IMR-90 (cell line): ENCODE data around the gene FGGY. TPM values are rescaled to one million over a fixed set of nuclear protein-coding genes. Genes with fewer than 3 reads are reported as not detected.
"Not testable (repeated sequence)": the region's sequence is repeated elsewhere in the genome, so short reads cannot be mapped to it uniquely, and the experiment has no call there.

ENCODE experiments used
- ATAC-seq: fragments of 200-7000 bp; cut with Tn5 transposase; 2 replicates; pipeline ENCODE4 v1.9.1; 2020; ENCODE audit warnings: low read depth, mild to moderate bottlenecking, moderate library complexity
- BruUV-seq: library from RNA; stranded (reverse); fragments of 400-500 nt; replicated peaks from 2 replicates; lab custom pipeline; 2021; lab: Mats Ljungman, UMichigan
- CTCF ChIA-PET: fragments of 300-600 bp; formaldehyde crosslinking; extraction: SDS; loops from one replicate; lab custom pipeline; 2021; ENCODE audit warnings: antibody characterized with exemption; lab: Yijun Ruan, JAX
- POLR2A ChIA-PET: fragments of 300-600 bp; sonication (Branson Sonifier 250); formaldehyde crosslinking; loops from one replicate; lab custom pipeline; 2022; ENCODE audit warnings: antibody characterized with exemption; ENCODE audit not compliant: unreplicated experiment; lab: Charles Lee
- DNase-seq: peaks from one replicate; pipeline ENCODE4 v3.0.0; 2013
- H2AFZ ChIP-seq: replicated peaks from 2 replicates; pipeline ENCODE3; 2013; ENCODE audit warnings: low read length, mild to moderate bottlenecking; ENCODE audit not compliant: poor library complexity
- H2AK5ac ChIP-seq: 2 replicates; pipeline ENCODE4 v1.6.1; 2013; ENCODE audit warnings: low read depth, low read length, inconsistent platforms
- H2AK9ac ChIP-seq: replicated peaks from 2 replicates; pipeline ENCODE3; 2013; ENCODE audit warnings: mild to moderate bottlenecking, low read depth, low read length, moderate library complexity; ENCODE audit not compliant: poor library complexity
- H2BK120ac ChIP-seq: 2 replicates; pipeline ENCODE4 v1.6.1; 2013; ENCODE audit warnings: low read depth, low read length, inconsistent platforms
- H2BK15ac ChIP-seq: 3 replicates; pipeline ENCODE4 v1.6.1; 2013; ENCODE audit warnings: low read depth, low read length, inconsistent platforms
- H2BK20ac ChIP-seq: 2 replicates; pipeline ENCODE4 v1.6.1; 2013; ENCODE audit warnings: low read depth, mild to moderate bottlenecking, inconsistent platforms, low read length, moderate library complexity
- H2BK5ac ChIP-seq: 2 replicates; pipeline ENCODE4 v1.6.1; 2013; ENCODE audit warnings: mild to moderate bottlenecking, low read depth, low read length, inconsistent platforms; ENCODE audit not compliant: poor library complexity, severe bottlenecking
- H3K14ac ChIP-seq: replicated peaks from 2 replicates; pipeline ENCODE4 v1.6.1; 2013; ENCODE audit warnings: low read depth, low read length, inconsistent platforms
- H3K18ac ChIP-seq: 2 replicates; pipeline ENCODE4 v1.6.1; 2013; ENCODE audit warnings: low read depth, low read length, control low read depth
- H3K23ac ChIP-seq: 2 replicates; pipeline ENCODE4 v1.6.1; 2013; ENCODE audit warnings: low read depth, low read length, inconsistent platforms
- H3K27ac ChIP-seq: 2 replicates; pipeline ENCODE4 v1.5.1; 2013; ENCODE audit warnings: mild to moderate bottlenecking, control low read depth, low read length; ENCODE audit not compliant: insufficient read depth
- H3K27me3 ChIP-seq: 2 replicates; pipeline ENCODE4 v1.6.1; 2013; ENCODE audit warnings: low read length; ENCODE audit not compliant: control insufficient read depth, insufficient read depth
- H3K36me3 ChIP-seq: 2 replicates; pipeline ENCODE4 v1.6.1; 2013; ENCODE audit warnings: low read length, mixed read lengths; ENCODE audit not compliant: control insufficient read depth, insufficient read depth
- H3K4ac ChIP-seq: 2 replicates; pipeline ENCODE4 v1.6.1; 2013; ENCODE audit warnings: low read depth, low read length, inconsistent platforms
- H3K4me1 ChIP-seq: 2 replicates; pipeline ENCODE4 v1.6.1; 2013; ENCODE audit warnings: low read length, mixed read lengths; ENCODE audit not compliant: control insufficient read depth, insufficient read depth
- H3K4me2 ChIP-seq: 2 replicates; pipeline ENCODE4 v1.6.1; 2013; ENCODE audit warnings: low read depth, mild to moderate bottlenecking, control low read depth, low read length, moderate library complexity
- H3K4me3 ChIP-seq: 2 replicates; pipeline ENCODE4 v1.5.1; 2013; ENCODE audit warnings: low read depth, mild to moderate bottlenecking, control low read depth, low read length, moderate library complexity; ENCODE audit not compliant: insufficient read depth
- H3K56ac ChIP-seq: 2 replicates; pipeline ENCODE4 v1.6.1; 2013; ENCODE audit warnings: low read length, inconsistent platforms; ENCODE audit not compliant: insufficient read depth; ENCODE audit errors: extremely low read depth
- H3K79me1 ChIP-seq, 2 experiments: 2 replicates each; pipeline ENCODE4 v1.6.1; 2013; ENCODE audit warnings: low read length in 2 of 2, inconsistent platforms in 1 of 2, low read depth in 1 of 2
- H3K9ac ChIP-seq: 2 replicates; pipeline ENCODE4 v1.6.1; 2013; ENCODE audit warnings: low read depth, low read length, control low read depth
- H3K9me1 ChIP-seq: 2 replicates; pipeline ENCODE4 v1.6.1; 2013; ENCODE audit warnings: low read length, inconsistent platforms; ENCODE audit not compliant: insufficient read depth
- H3K9me3 ChIP-seq: 2 replicates; pipeline ENCODE4 v1.6.1; 2013; ENCODE audit warnings: low read length; ENCODE audit not compliant: control insufficient read depth, insufficient read depth
- H4K20me1 ChIP-seq: 2 replicates; pipeline ENCODE4 v1.6.1; 2013; ENCODE audit warnings: low read length, inconsistent platforms; ENCODE audit not compliant: insufficient read depth
- H4K5ac ChIP-seq: 2 replicates; pipeline ENCODE4 v1.6.1; 2013; ENCODE audit warnings: mild to moderate bottlenecking, low read depth, low read length, control low read depth
- H4K8ac ChIP-seq, 2 experiments: 2 replicates each; pipeline ENCODE4 v1.6.1; 2013; ENCODE audit warnings: low read depth in 2 of 2, low read length in 2 of 2, control low read depth in 1 of 2, inconsistent platforms in 1 of 2
- H4K91ac ChIP-seq: 2 replicates; pipeline ENCODE4 v1.6.1; 2013; ENCODE audit warnings: low read depth, low read length, inconsistent platforms; ENCODE audit not compliant: insufficient read depth
- POLR2A ChIP-seq: IDR thresholded peaks from 2 replicates; pipeline ENCODE4 v1.6.1; 2012; ENCODE audit warnings: mild to moderate bottlenecking, low read depth, low read length
- RAD21 ChIP-seq: IDR thresholded peaks from 2 replicates; pipeline ENCODE4 v1.6.1; 2012; ENCODE audit warnings: low read length, improper control_type of control experiment
- WGBS, 2 experiments: methylation state at CpG; one replicate each; pipeline versions ENCODE4 v1.1.5 to v1.1.7; 2013; ENCODE audit warnings: missing lambda C conversion rate in 2 of 2; ENCODE audit not compliant: insufficient read length in 1 of 2; ENCODE audit errors: extremely low coverage in 2 of 2; 5-methylcytosine and 5-hydroxymethylcytosine counted together
- dilution Hi-C: fragments of 300-500 bp; cut with HindIII; formaldehyde crosslinking; loops from one replicate; pipeline ENCODE4 v1.14.3; 2018; ENCODE audit warnings: low sequenced_read_pairs; ENCODE audit not compliant: unreplicated experiment
- in situ Hi-C: fragments of 300-500 bp; cut with MboI; formaldehyde crosslinking; loops from 3 replicates; pipeline ENCODE4 v1.14.3; 2019; ENCODE audit warnings: low sequenced_read_pairs, inconsistent platforms, mixed read lengths
- intact Hi-C: fragments of 100-400 bp; cut with micrococcal nuclease; formaldehyde crosslinking; loops from 2 replicates; pipeline ENCODE4 v1.10.0; 2022
- polyA plus RNA-seq, 3 experiments: library from polyadenylated mRNA; depleted of rRNA; stranded (reverse); fragments of >200 nt; gene quantifications; 2 replicates each; pipeline ENCODE4 v1.2.3, GENCODE V29; 2012; ENCODE audit warnings: low replicate concordance in 1 of 3
- total RNA-seq: library from RNA; depleted of rRNA; stranded (reverse); fragments of >200 nt; gene quantifications from 2 replicates; pipeline ENCODE4 v1.2.3, GENCODE V29; 2012
- TF ChIP-seq, protein P1 (sequence below): conservative IDR thresholded peaks from 2 replicates; pipeline ENCODE4 v1.5.1; 2012; ENCODE audit warnings: mild to moderate bottlenecking, low read depth, low read length, improper control_type of control experiment

Gene FGGY
- total and polyA plus RNA-seq, 2 of the 4 experiments (the other 2 are of a cell fraction): 5.6 to 14.0 TPM

DNA sequence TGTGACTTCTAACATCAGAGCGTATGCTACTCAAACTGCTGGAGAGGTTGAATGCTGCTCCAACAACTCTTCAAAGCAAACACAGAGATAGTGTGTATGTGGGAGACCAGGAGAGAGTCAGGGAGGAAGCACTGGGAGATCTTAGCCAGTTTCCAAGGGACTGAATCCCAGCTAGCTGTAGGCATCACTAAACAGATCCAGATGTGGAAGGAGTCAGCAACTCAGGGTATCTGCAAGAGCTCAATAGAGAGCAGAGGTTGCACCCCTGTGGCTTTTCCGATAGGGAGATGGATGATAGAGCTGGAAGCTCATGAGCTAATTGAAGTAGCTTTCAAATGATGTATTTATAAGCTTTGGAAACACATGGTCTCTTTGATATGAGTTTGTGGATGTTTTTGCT is 349.0 kb downstream of the FGGY start:
- Histone ChIP-seq H2BK120ac (no peak overlapping the region), H3K56ac (no peak overlapping the region), H3K14ac (no peak overlapping the region), H3K4me2 (no peak overlapping the region), H3K4ac (no peak overlapping the region), H3K9me1 (no peaks in the 10 kb centered on the region), H3K79me1 (no peaks in the 10 kb centered on the region), H4K8ac (no peak overlapping the region), H3K23ac (no peak overlapping the region), H2AK9ac (no peak overlapping the region), H4K91ac (no peak overlapping the region), H2BK5ac (no peak overlapping the region), H2AFZ (no peak overlapping the region), H2AK5ac (no peak overlapping the region), H3K4me3 (no peak overlapping the region), H2BK15ac (no peak overlapping the region), H3K9me3 (no peaks in the 10 kb centered on the region), H3K4me1 (no peaks in the 10 kb centered on the region), H4K5ac (no peak overlapping the region), H3K27ac (no peak overlapping the region), H3K36me3 (no peaks in the 10 kb centered on the region), H3K18ac (no peak overlapping the region), H2BK20ac (no peak overlapping the region), H3K9ac (no peak overlapping the region), H4K20me1 (no peaks in the 10 kb centered on the region), H3K27me3 (no peaks in the 10 kb centered on the region)
- no TSS peak for BruUV-seq
- TF ChIP-seq POLR2A (no peak), RAD21 (no peak)
- TF ChIP-seq, protein P1, sequence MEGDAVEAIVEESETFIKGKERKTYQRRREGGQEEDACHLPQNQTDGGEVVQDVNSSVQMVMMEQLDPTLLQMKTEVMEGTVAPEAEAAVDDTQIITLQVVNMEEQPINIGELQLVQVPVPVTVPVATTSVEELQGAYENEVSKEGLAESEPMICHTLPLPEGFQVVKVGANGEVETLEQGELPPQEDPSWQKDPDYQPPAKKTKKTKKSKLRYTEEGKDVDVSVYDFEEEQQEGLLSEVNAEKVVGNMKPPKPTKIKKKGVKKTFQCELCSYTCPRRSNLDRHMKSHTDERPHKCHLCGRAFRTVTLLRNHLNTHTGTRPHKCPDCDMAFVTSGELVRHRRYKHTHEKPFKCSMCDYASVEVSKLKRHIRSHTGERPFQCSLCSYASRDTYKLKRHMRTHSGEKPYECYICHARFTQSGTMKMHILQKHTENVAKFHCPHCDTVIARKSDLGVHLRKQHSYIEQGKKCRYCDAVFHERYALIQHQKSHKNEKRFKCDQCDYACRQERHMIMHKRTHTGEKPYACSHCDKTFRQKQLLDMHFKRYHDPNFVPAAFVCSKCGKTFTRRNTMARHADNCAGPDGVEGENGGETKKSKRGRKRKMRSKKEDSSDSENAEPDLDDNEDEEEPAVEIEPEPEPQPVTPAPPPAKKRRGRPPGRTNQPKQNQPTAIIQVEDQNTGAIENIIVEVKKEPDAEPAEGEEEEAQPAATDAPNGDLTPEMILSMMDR: no peak
- POLR2A ChIA-PET: no interaction called here
- no CpG with 5 or more reads among the region's 2 CpGs for WGBS, 2 experiments
- in situ Hi-C loops (no loop called here), intact Hi-C loops (no loop called here), dilution Hi-C loops (no loop called here)
- CTCF ChIA-PET: interaction anchor here (1.2 kb wide), 1 partner anchor 10 kb away, joined by 3 read pairs; no protein-coding TSS in a partner anchor
- DNase-seq (peak; percentile 80), ATAC-seq (peak; percentile 78)

DNA sequence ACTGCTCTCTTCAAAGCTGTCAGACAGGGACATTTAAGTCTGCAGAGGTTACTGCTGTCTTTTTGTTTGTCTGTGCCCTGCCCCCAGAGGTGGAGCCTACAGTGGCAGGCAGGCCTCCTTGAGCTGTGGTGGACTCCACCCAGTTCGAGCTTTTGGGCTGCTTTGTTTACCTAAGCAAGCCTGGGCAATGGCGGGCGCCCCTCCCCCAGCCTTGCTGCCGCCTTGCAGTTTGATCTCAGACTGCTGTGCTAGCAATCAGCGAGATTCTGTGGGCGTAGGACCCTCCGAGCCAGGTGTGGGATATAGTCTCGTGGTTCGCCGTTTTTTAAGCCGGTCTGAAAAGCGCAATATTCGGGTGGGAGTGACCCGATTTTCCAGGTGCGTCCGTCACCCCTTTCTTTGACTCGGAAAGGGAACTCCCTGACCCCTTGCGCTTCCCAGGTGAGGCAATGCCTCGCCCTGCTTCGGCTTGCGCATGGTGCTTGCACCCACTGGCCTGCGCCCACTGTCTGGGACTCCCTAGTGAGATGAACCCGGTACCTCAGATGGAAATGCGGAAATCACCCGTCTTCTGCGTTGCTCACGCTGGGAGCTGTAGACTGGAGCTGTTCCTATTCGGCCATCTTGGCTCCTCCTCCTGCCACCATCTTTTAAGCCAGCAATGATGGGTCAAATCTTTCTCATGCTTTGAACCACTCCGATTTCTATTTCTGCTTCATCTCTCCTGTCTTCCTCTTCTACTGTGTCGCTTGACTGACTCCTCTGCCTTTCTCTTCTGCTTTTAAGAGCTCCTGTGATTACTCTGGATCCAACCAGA is 356.5 kb downstream of the FGGY start:
- dilution Hi-C loops, H3K56ac ChIP-seq, H3K4me3 ChIP-seq, H3K9me3 ChIP-seq, DNase-seq, H2AFZ ChIP-seq, H3K14ac ChIP-seq, H2AK9ac ChIP-seq, H3K27ac ChIP-seq, H3K79me1 ChIP-seq, BruUV-seq, H2BK15ac ChIP-seq, H3K4me2 ChIP-seq, H3K27me3 ChIP-seq, H4K5ac ChIP-seq, H4K91ac ChIP-seq, H3K36me3 ChIP-seq, H3K9me1 ChIP-seq, H3K4ac ChIP-seq, H2BK120ac ChIP-seq, H2AK5ac ChIP-seq, H3K23ac ChIP-seq, H3K9ac ChIP-seq, H3K4me1 ChIP-seq, H4K8ac ChIP-seq, H2BK5ac ChIP-seq, POLR2A ChIA-PET, ATAC-seq, H4K20me1 ChIP-seq, H2BK20ac ChIP-seq, intact Hi-C loops, H3K18ac ChIP-seq, in situ Hi-C loops, CTCF ChIA-PET: not testable (repeated sequence)
- WGBS, 2 experiments: 82% methylated on average over 3 of the region's 30 CpGs; no CpG with 5 or more reads in 1 of the 2 experiments
